HG02623 (cell line): ENCODE measurements around the gene VSTM1.
"Not testable (repeated sequence)": the region's sequence is repeated elsewhere in the genome, so short reads cannot be mapped to it uniquely, and the experiment has no call there.

Experiments used
- ATAC-seq: cut with Tn5 transposase; IDR thresholded peaks from one replicate; pipeline ENCODE4 v1.9.1; 2021; ENCODE audit warnings: moderate library complexity; ENCODE audit not compliant: unreplicated experiment

VSTM1 gene

GRCh38 chr19:54074851-54075250 lies 11.2 kb upstream of the VSTM1 start:
- ATAC-seq: no peak

- no peak for ATAC-seq
Observed at GRCh38 chr19:54073829-54074228, 10.1 kb upstream of the VSTM1 start.

GRCh38 chr19:54069470-54069869 lies 5.8 kb upstream of the VSTM1 start:
- ATAC-seq: no peak

- no peak for ATAC-seq
Observed at GRCh38 chr19:54062643-54063042, 1.1 kb downstream of the VSTM1 start.

- ATAC-seq: no peak
Observed at GRCh38 chr19:54047616-54048015, 16.1 kb downstream of the VSTM1 start.

- ATAC-seq: no peak
Observed at GRCh38 chr19:54045771-54046170, 17.9 kb downstream of the VSTM1 start.

- no peak for ATAC-seq
Observed at GRCh38 chr19:54042989-54043388, 20.7 kb downstream of the VSTM1 start.

GRCh38 chr19:54041969-54042606 lies 21.6 kb downstream of the VSTM1 start:
- no peak for ATAC-seq

- ATAC-seq: no peak
Observed at GRCh38 chr19:54040003-54040402, 23.7 kb downstream of the VSTM1 start.

GRCh38 chr19:54036542-54036941 lies 27.2 kb downstream of the VSTM1 start:
- not testable (repeated sequence) for ATAC-seq

- ATAC-seq: no peak
Observed at GRCh38 chr19:54035215-54036178, 28.2 kb downstream of the VSTM1 start.

- ATAC-seq: no peak
Observed at GRCh38 chr19:54030895-54031586, 32.7 kb downstream of the VSTM1 start.

- no peak for ATAC-seq
Observed at GRCh38 chr19:54029930-54030490, 33.7 kb downstream of the VSTM1 start.

- ATAC-seq: no peak
Observed at GRCh38 chr19:54029301-54029700, 34.4 kb downstream of the VSTM1 start.

GRCh38 chr19:54026656-54027055 lies 37.0 kb downstream of the VSTM1 start:
- ATAC-seq: no peak

GRCh38 chr19:54024660-54025059 lies 39.0 kb downstream of the VSTM1 start:
- ATAC-seq: no peak

GRCh38 chr19:54023191-54023590 lies 40.5 kb downstream of the VSTM1 start:
- ATAC-seq: no peak

- no peak for ATAC-seq
Observed at GRCh38 chr19:54021932-54022331, 41.8 kb downstream of the VSTM1 start.

GRCh38 chr19:54021363-54021762 lies 42.3 kb downstream of the VSTM1 start:
- ATAC-seq: no peak

GRCh38 chr19:54017261-54017660 lies 46.4 kb downstream of the VSTM1 start:
- no peak for ATAC-seq

GRCh38 chr19:54014920-54015560 lies 48.7 kb downstream of the VSTM1 start:
- no peak for ATAC-seq
